H1 (cell line): ENCODE results near the gene FERMT2. TPM values are rescaled to one million over a fixed set of nuclear protein-coding genes. Genes with fewer than 3 reads are reported as not detected.

Source experiments
- CTCF ChIA-PET: fragments of 300-600 bp; sonication (Branson Sonifier 250); formaldehyde crosslinking; loops from one replicate; lab custom pipeline; 2021; ENCODE audit not compliant: partially characterized antibody; lab: Charles Lee
- POLR2A ChIA-PET: fragments of 300-600 bp; sonication (Branson Sonifier 250); formaldehyde crosslinking; loops from one replicate; lab custom pipeline; 2021; ENCODE audit warnings: inconsistent platforms; ENCODE audit not compliant: partially characterized antibody; lab: Charles Lee
- DNase-seq, 2 experiments: peaks; one replicate each; pipeline versions ENCODE4 v3.0.0 to v3.0.0-alpha.2; 2010 to 2022; ENCODE audit warnings: low spot score in 2 of 2, low read depth in 1 of 2, mixed read lengths in 1 of 2
- FAIRE-seq: peaks from 2 replicates; lab custom pipeline; 2011; peaks lifted over from hg19 to GRCh38; lab: Jason Lieb, UNC
- H2AFZ ChIP-seq: 2 replicates; pipeline ENCODE4 v1.8.1; 2012; ENCODE audit warnings: low read length, inconsistent platforms
- H2AK5ac ChIP-seq: 2 replicates; pipeline ENCODE4 v1.6.1; 2013; ENCODE audit warnings: low read depth, low read length
- H2BK120ac ChIP-seq: replicated peaks from 2 replicates; pipeline ENCODE3; 2013; ENCODE audit warnings: low read depth, low read length, inconsistent platforms
- H2BK12ac ChIP-seq: 2 replicates; pipeline ENCODE4 v1.6.1; 2013; ENCODE audit warnings: low read depth, low read length
- H2BK15ac ChIP-seq: 2 replicates; pipeline ENCODE4 v1.6.1; 2013; ENCODE audit warnings: low read length
- H2BK20ac ChIP-seq: 2 replicates; pipeline ENCODE4 v1.6.1; 2013; ENCODE audit warnings: low read length
- H2BK5ac ChIP-seq: 2 replicates; pipeline ENCODE4 v1.6.1; 2013; ENCODE audit warnings: low read depth, low read length
- H3K14ac ChIP-seq: 2 replicates; pipeline ENCODE4 v1.6.1; 2013; ENCODE audit warnings: inconsistent platforms; ENCODE audit not compliant: insufficient read length
- H3K18ac ChIP-seq: 2 replicates; pipeline ENCODE4 v1.6.1; 2013; ENCODE audit warnings: low read length; ENCODE audit errors: extremely low read depth
- H3K23ac ChIP-seq: 2 replicates; pipeline ENCODE4 v1.6.1; 2013; ENCODE audit warnings: inconsistent platforms; ENCODE audit not compliant: insufficient read length
- H3K23me2 ChIP-seq: 2 replicates; pipeline ENCODE4 v1.6.1; 2013; ENCODE audit warnings: low read depth, low read length
- H3K27ac ChIP-seq: 2 replicates; pipeline ENCODE4 v1.6.1; 2011; ENCODE audit warnings: low read depth, low read length, inconsistent platforms
- H3K27me3 ChIP-seq, 4 experiments: replicated peaks in 1 of 4; 1 replicate in 1 of 4; 2 replicates in 3 of 4; pipeline versions ENCODE4 v1.6.1 to v1.8.1; 2011 to 2013; ENCODE audit warnings: low read length in 3 of 4, mild to moderate bottlenecking in 3 of 4, inconsistent platforms in 2 of 4, mixed read lengths in 2 of 4, moderate library complexity in 1 of 4; ENCODE audit not compliant: control insufficient read depth in 3 of 4, insufficient read depth in 3 of 4; ENCODE audit errors: extremely low read depth in 1 of 4
- H3K36me3 ChIP-seq, 4 experiments: 2 replicates each; pipeline versions ENCODE4 v1.6.1 to v1.8.1; 2011 to 2013; ENCODE audit warnings: mild to moderate bottlenecking in 4 of 4, low read length in 3 of 4, moderate library complexity in 2 of 4, control low read depth in 1 of 4, inconsistent platforms in 1 of 4; ENCODE audit not compliant: insufficient read depth in 4 of 4, control insufficient read depth in 2 of 4
- H3K4ac ChIP-seq: replicated peaks from 2 replicates; pipeline ENCODE3; 2013; ENCODE audit warnings: low read length, low read depth, mixed read lengths, inconsistent platforms; ENCODE audit not compliant: insufficient read length
- H3K4me1 ChIP-seq, 4 experiments: replicated peaks in 1 of 4; 1 replicate in 1 of 4; 2 replicates in 3 of 4; pipeline versions ENCODE4 v1.6.1 to v1.8.1; 2011 to 2013; ENCODE audit warnings: low read length in 3 of 4, inconsistent platforms in 2 of 4, mixed read lengths in 1 of 4; ENCODE audit not compliant: insufficient read depth in 4 of 4, control insufficient read depth in 3 of 4
- H3K4me2 ChIP-seq, 2 experiments: 2 replicates each; pipeline versions ENCODE4 v1.6.1 to v1.8.1; 2011 to 2013; ENCODE audit warnings: low read depth in 2 of 2, low read length in 2 of 2, control low read depth in 1 of 2, inconsistent platforms in 1 of 2, mild to moderate bottlenecking in 1 of 2; ENCODE audit not compliant: insufficient read depth in 1 of 2
- H3K4me3 ChIP-seq, 4 experiments: fragments of 200-600, 300-600 bp in 1 of 4; sonication (generic), shearing (Covaris generic), sonication (Bioruptor Twin) in 1 of 4; 2 replicates each; pipeline versions ENCODE4 v1.5.1 to v1.8.1; 2011 to 2016; ENCODE audit warnings: low read length in 4 of 4, low read depth in 3 of 4, control low read depth in 2 of 4, inconsistent platforms in 2 of 4, mild to moderate bottlenecking in 2 of 4, mixed read lengths in 1 of 4, moderate library complexity in 1 of 4; ENCODE audit not compliant: insufficient read depth in 2 of 4; ENCODE audit errors: extremely low read depth in 1 of 4
- H3K56ac ChIP-seq: replicated peaks from 2 replicates; pipeline ENCODE3; 2013; ENCODE audit warnings: low read depth, mild to moderate bottlenecking, mixed read lengths, low read length, inconsistent platforms; ENCODE audit not compliant: insufficient read length
- H3K79me1 ChIP-seq: 2 replicates; pipeline ENCODE4 v1.6.1; 2013; ENCODE audit warnings: low read depth, low read length, control low read depth
- H3K79me2 ChIP-seq, 2 experiments: 2 replicates each; pipeline versions ENCODE4 v1.6.1 to v1.8.1; 2012 to 2013; ENCODE audit warnings: low read length in 2 of 2, mild to moderate bottlenecking in 2 of 2, inconsistent platforms in 1 of 2; ENCODE audit not compliant: insufficient read depth in 2 of 2, control insufficient read depth in 1 of 2
- H3K9ac ChIP-seq, 4 experiments: replicated peaks in 1 of 4; 1 replicate in 1 of 4; 2 replicates in 3 of 4; pipeline versions ENCODE4 v1.6.1 to v1.8.1; 2011 to 2013; ENCODE audit warnings: low read depth in 3 of 4, low read length in 3 of 4, control low read depth in 2 of 4, mild to moderate bottlenecking in 2 of 4, moderate library complexity in 2 of 4, inconsistent platforms in 1 of 4; ENCODE audit errors: extremely low read depth in 1 of 4
- H3K9me3 ChIP-seq, 2 experiments: 2 replicates each; pipeline versions ENCODE4 v1.6.1 to v1.8.1; 2012 to 2013; ENCODE audit warnings: mild to moderate bottlenecking in 2 of 2, moderate library complexity in 2 of 2, control low read depth in 1 of 2, inconsistent platforms in 1 of 2, low read depth in 1 of 2, low read length in 1 of 2, mixed read lengths in 1 of 2; ENCODE audit not compliant: insufficient read depth in 2 of 2
- H4K20me1 ChIP-seq, 2 experiments: replicated peaks in 1 of 2; 2 replicates each; pipeline versions ENCODE3 to v1.8.1; 2011 to 2013; ENCODE audit warnings: inconsistent platforms in 2 of 2, low read length in 2 of 2, mild to moderate bottlenecking in 1 of 2; ENCODE audit not compliant: insufficient read depth in 2 of 2, control insufficient read depth in 1 of 2
- H4K5ac ChIP-seq: 2 replicates; pipeline ENCODE4 v1.6.1; 2013; ENCODE audit warnings: low read length, low read depth, mixed read lengths, inconsistent platforms; ENCODE audit not compliant: insufficient read length
- H4K8ac ChIP-seq: 2 replicates; pipeline ENCODE4 v1.8.0; 2013; ENCODE audit warnings: mild to moderate bottlenecking, moderate library complexity, low read length, inconsistent platforms; ENCODE audit not compliant: insufficient read depth; ENCODE audit errors: extremely low read depth
- H4K91ac ChIP-seq: replicated peaks from 2 replicates; pipeline ENCODE3; 2013; ENCODE audit warnings: low read length, mixed read lengths, inconsistent platforms; ENCODE audit not compliant: insufficient read length
- ASH2L ChIP-seq: fragments of 200-600, 300-600 bp; sonication (generic); IDR thresholded peaks from one replicate; pipeline ENCODE4 v1.7.1; 2017; ENCODE audit warnings: low read length
- KDM1A ChIP-seq: fragments of 200-600, 300-600 bp; sonication (generic); IDR thresholded peaks from 2 replicates; pipeline ENCODE4 v1.7.1; 2016; ENCODE audit warnings: mild to moderate bottlenecking, low read length, borderline replicate concordance
- SUZ12 ChIP-seq: fragments of 200-600 bp; sonication (generic); IDR thresholded peaks from 2 replicates; pipeline ENCODE4 v1.6.1; 2012; ENCODE audit warnings: mild to moderate bottlenecking, inconsistent platforms, low read length, moderate library complexity, mixed read lengths
- WGBS, 2 experiments: shearing (Covaris generic) in 1 of 2; methylation state at CpG; one replicate each; pipeline versions ENCODE4 v1.1.6 to v1.1.7; 2013 to 2015; ENCODE audit warnings: low lambda C conversion rate in 2 of 2, mixed read lengths in 2 of 2, inconsistent platforms in 1 of 2, low coverage in 1 of 2, missing lambda C conversion rate in 1 of 2; ENCODE audit not compliant: insufficient replicate concordance in 2 of 2, insufficient coverage in 1 of 2, insufficient read length in 1 of 2; ENCODE audit errors: extremely low coverage in 1 of 2, missing lambda C conversion rate in 1 of 2; 5-methylcytosine and 5-hydroxymethylcytosine counted together
- polyA plus RNA-seq, 7 experiments: library from polyadenylated mRNA; depleted of rRNA in 3 of 7; stranded (reverse) in 5 of 7; unstranded in 2 of 7; fragments of >200 nt in 5 of 7; fragments of 200-250 nt in 2 of 7; gene quantifications; 1 replicate in 5 of 7; 2 replicates in 1 of 7; 4 replicates in 1 of 7; pipeline versions ENCODE4 v1.2.1 to v1.2.3, GENCODE V29; 2011 to 2013; ENCODE audit warnings: missing spikeins in 2 of 7, mixed read lengths in 2 of 7
- total RNA-seq: library from RNA; stranded (reverse); fragmentation: NEBNext Ultra II Directional; extraction: Animal tissue kit (Norgen Biotek cat#: 25700); gene quantifications from 2 replicates; pipeline ENCODE4 v1.2.1, GENCODE V29; 2021

FERMT2 gene
- total and polyA plus RNA-seq, 2 of the 8 experiments (the other 6 are each of a cell fraction or from before 2014, with no cell fraction given): 53.3 to 142 TPM

- Histone ChIP-seq H3K14ac (no peak overlapping the region), H2BK15ac (no peak overlapping the region), H2AFZ (no peak overlapping the region), H4K5ac (no peak overlapping the region), H3K4me3 (no peak overlapping the region), H3K79me1 (no peaks in the 10 kb centered on the region), H2BK12ac (no peak overlapping the region), H3K9me3 (no peaks in the 10 kb centered on the region), H3K23ac (no peak overlapping the region), H3K23me2 (no peaks in the 10 kb centered on the region), H3K4ac (no peak overlapping the region), H3K79me2 (peaks cover 0 to 2% of the 10 kb centered on the region in 2 experiments; a peak in 1 of 4 replicates), H3K27ac (no peak overlapping the region), H3K27me3 (no peaks in the 10 kb centered on the region), H3K36me3 (peaks cover 3 to 30% (median 8%) of the 10 kb centered on the region in 4 experiments; a peak in 5 of 8 replicates), H2BK120ac (no peak overlapping the region), H4K91ac (no peak overlapping the region), H2BK5ac (no peak overlapping the region), H3K56ac (no peak overlapping the region), H2AK5ac (no peak overlapping the region), H4K8ac (no peak overlapping the region), H3K18ac (no peak overlapping the region), H3K4me1 (no peaks in the 10 kb centered on the region; a peak in 1 of 7 replicates), H3K4me2 (no peak overlapping the region), H2BK20ac (no peak overlapping the region), H4K20me1 (no peaks in the 10 kb centered on the region), H3K9ac (no peak overlapping the region)
- DNase-seq: no peak
- FAIRE-seq: no peak
- TF ChIP-seq KDM1A: no peak
- TF ChIP-seq ASH2L: no peak
- TF ChIP-seq SUZ12: no peak
- 90% methylated on average over 5 of the region's 5 CpGs; no CpG with 5 or more reads in 1 of the 2 experiments for WGBS, 2 experiments
- CTCF ChIA-PET: interaction anchor here (0.6 kb wide), 1 partner anchor 16 kb away, joined by 3 read pairs; no protein-coding TSS in a partner anchor
- POLR2A ChIA-PET: no interaction called here
These were observed 67.2 kb downstream of the FERMT2 start for GRCh38 chr14:52883658-52884057.
